Stimulated activated CD4-positive, alpha-beta T cell treated with anti-CD3 and anti-CD28 coated beads, Interleukin-4, amount 100 ng/mL, for 1 hour (primary cell): ENCODE results near the gene SEPTIN12.

Source experiments
- DNase-seq: peaks from one replicate; pipeline ENCODE4 v3.0.0-alpha.2; 2020

Gene SEPTIN12

GRCh38 chr16:4787627-4788482 is at the start of gene SEPTIN12:
Gene SEPTIN12 (minus strand): TSS chr16:4788345. CDS start chr16:4787645, 700 bp downstream.
- no peak for DNase-seq

GRCh38 chr16:4836727-4837126 is 48.6 kb upstream of the SEPTIN12 start:
- DNase-seq: no peak

GRCh38 chr16:4833584-4833983 is 45.4 kb upstream of the SEPTIN12 start:
- no peak for DNase-seq

GRCh38 chr16:4832698-4833343 is 44.7 kb upstream of the SEPTIN12 start:
- no peak for DNase-seq

GRCh38 chr16:4831616-4832015 is 43.5 kb upstream of the SEPTIN12 start:
- no peak for DNase-seq

- no peak for DNase-seq
Observed at GRCh38 chr16:4830408-4830807, 42.3 kb upstream of the SEPTIN12 start.

GRCh38 chr16:4828567-4829321 is 40.6 kb upstream of the SEPTIN12 start:
- no peak for DNase-seq

- no peak for DNase-seq
Observed at GRCh38 chr16:4826980-4827379, 38.8 kb upstream of the SEPTIN12 start.

GRCh38 chr16:4826526-4826925 is 38.4 kb upstream of the SEPTIN12 start:
- DNase-seq: no peak

GRCh38 chr16:4825196-4825595 is 37.1 kb upstream of the SEPTIN12 start:
- DNase-seq: no peak

GRCh38 chr16:4820652-4821051 is 32.5 kb upstream of the SEPTIN12 start:
- DNase-seq: no peak

- no peak for DNase-seq
Observed at GRCh38 chr16:4814542-4815173, 26.5 kb upstream of the SEPTIN12 start.

GRCh38 chr16:4814046-4814445 is 25.9 kb upstream of the SEPTIN12 start:
- no peak for DNase-seq

- DNase-seq: no peak
Observed at GRCh38 chr16:4813251-4814003, 25.3 kb upstream of the SEPTIN12 start.

- no peak for DNase-seq
Observed at GRCh38 chr16:4811773-4812172, 23.6 kb upstream of the SEPTIN12 start.

GRCh38 chr16:4811242-4811641 is 23.1 kb upstream of the SEPTIN12 start:
- no peak for DNase-seq

- no peak for DNase-seq
Observed at GRCh38 chr16:4806280-4806679, 18.1 kb upstream of the SEPTIN12 start.

GRCh38 chr16:4805231-4805630 is 17.1 kb upstream of the SEPTIN12 start:
- no peak for DNase-seq

- DNase-seq: no peak
Observed at GRCh38 chr16:4803898-4804762, 16.0 kb upstream of the SEPTIN12 start.

GRCh38 chr16:4803401-4803844 is 15.3 kb upstream of the SEPTIN12 start:
- DNase-seq: no peak

GRCh38 chr16:4802659-4803287 is 14.6 kb upstream of the SEPTIN12 start:
- peak; percentile 91 for DNase-seq
